K562 (cell line): ENCODE results near the gene CDC6. TPM values are rescaled to one million over a fixed set of nuclear protein-coding genes. Genes with fewer than 3 reads are reported as not detected.

Experiments used
- BRF2 ChIP-seq: IDR thresholded peaks from 3 replicates; pipeline ENCODE4 v1.6.1; 2011; ENCODE audit warnings: borderline replicate concordance, mild to moderate bottlenecking; ENCODE audit not compliant: insufficient read length, insufficient read depth
- COPS2 ChIP-seq: fragments of 450-650 bp; conservative IDR thresholded peaks from 2 replicates; pipeline ENCODE4 v1.6.1; 2016; ENCODE audit warnings: mild to moderate bottlenecking, moderate library complexity
- FOXK2 ChIP-seq, 2 experiments: fragments of 450-650 bp; IDR thresholded peaks in 1 of 2; conservative IDR thresholded peaks in 1 of 2; 2 replicates each; pipeline ENCODE4 v1.6.1; 2016; ENCODE audit warnings: low read depth in 2 of 2, mild to moderate bottlenecking in 1 of 2
- HDAC1 ChIP-seq, 2 experiments: fragments of 450-650 bp; IDR thresholded peaks; 2 replicates each; pipeline ENCODE4 v1.6.1; 2016 to 2017; ENCODE audit warnings: inconsistent platforms in 1 of 2, mild to moderate bottlenecking in 1 of 2, moderate library complexity in 1 of 2
- HMGXB4 ChIP-seq: sonication (generic); formaldehyde crosslinking; IDR thresholded peaks from 2 replicates; pipeline ENCODE4 v1.8.1; 2023; ENCODE audit warnings: mild to moderate bottlenecking, missing genetic modification reagents
- IFI16 ChIP-seq: fragments of 250-450 bp; sonication (Bioruptor Pico); IDR thresholded peaks from 2 replicates; pipeline ENCODE4 v2.1.2; 2022; ENCODE audit warnings: mild to moderate bottlenecking, inconsistent platforms
- IRF1 ChIP-seq: sonication (generic); formaldehyde crosslinking; IDR thresholded peaks from 2 replicates; pipeline ENCODE4 v1.8.0; 2022; ENCODE audit warnings: missing genetic modification reagents, mild to moderate bottlenecking, borderline replicate concordance
- MAX ChIP-seq: sonication (generic); formaldehyde crosslinking; IDR thresholded peaks from 2 replicates; pipeline ENCODE4 v1.9.0; 2022; ENCODE audit warnings: mild to moderate bottlenecking, missing genetic modification reagents
- MBD1 ChIP-seq: fragments of 250-450 bp; sonication (Bioruptor Pico); IDR thresholded peaks from 2 replicates; pipeline ENCODE4 v1.8.0; 2022; ENCODE audit warnings: inconsistent platforms
- MIER1 ChIP-seq: fragments of 450-650 bp; IDR thresholded peaks from 2 replicates; pipeline ENCODE4 v1.6.1; 2016; ENCODE audit warnings: antibody characterized with exemption, mild to moderate bottlenecking, low read depth
- MYNN ChIP-seq, 2 experiments: sonication (generic); formaldehyde crosslinking in 1 of 2; IDR thresholded peaks; 2 replicates each; pipeline versions ENCODE4 v1.5.0 to v1.6.1; 2016 to 2020; ENCODE audit warnings: antibody characterized with exemption in 1 of 2, missing genetic modification reagents in 1 of 2
- NCOA1 ChIP-seq: fragments of 450-650 bp; IDR thresholded peaks from 2 replicates; pipeline ENCODE4 v1.6.1; 2016; ENCODE audit warnings: low read depth
- PHF21A ChIP-seq: fragments of 450-650 bp; IDR thresholded peaks from 2 replicates; pipeline ENCODE4 v1.6.1; 2017; ENCODE audit warnings: low read depth, borderline replicate concordance
- RB1 ChIP-seq: fragments of 450-650 bp; IDR thresholded peaks from 2 replicates; pipeline ENCODE4 v1.6.1; 2017; ENCODE audit warnings: low read depth, mild to moderate bottlenecking
- RBM14 ChIP-seq: fragments of 200-400 bp; formaldehyde crosslinking; IDR thresholded peaks from 2 replicates; pipeline ENCODE4 v1.6.1; 2018; ENCODE audit warnings: low read depth, mild to moderate bottlenecking, low read length, moderate library complexity, borderline replicate concordance; ENCODE audit not compliant: insufficient read depth
- SMAD1 ChIP-seq: fragments of 150-350 bp; IDR thresholded peaks from 2 replicates; pipeline ENCODE4 v1.6.1; 2014; ENCODE audit warnings: low read length, low read depth; ENCODE audit not compliant: partially characterized antibody
- TBP ChIP-seq: optimal IDR thresholded peaks from 2 replicates; pipeline ENCODE3; 2011; ENCODE audit warnings: low read depth, low read length, improper control_type of control experiment
- ZNF133 ChIP-seq: fragments of 250-450 bp; sonication (Bioruptor Pico); IDR thresholded peaks from 2 replicates; pipeline ENCODE4 v1.4.0; 2020; ENCODE audit warnings: mild to moderate bottlenecking
- ZNF175 ChIP-seq: fragments of 200-800 bp; sonication (Bioruptor generic); IDR thresholded peaks from 2 replicates; pipeline ENCODE4 v1.6.1; 2016; ENCODE audit warnings: low read depth, mild to moderate bottlenecking, missing genetic modification characterization, missing compliant biosample characterization
- ZNF324 ChIP-seq: fragments of 250-450 bp; sonication (Bioruptor Pico); IDR thresholded peaks from 2 replicates; pipeline ENCODE4 v1.4.0; 2020; ENCODE audit warnings: mild to moderate bottlenecking
- ZNF511 ChIP-seq: sonication (generic); formaldehyde crosslinking; IDR thresholded peaks from 2 replicates; pipeline ENCODE4 v1.8.0; 2022; ENCODE audit warnings: mild to moderate bottlenecking, missing genetic modification reagents
- polyA plus RNA-seq, 8 experiments: library from polyadenylated mRNA; depleted of rRNA in 4 of 8; stranded (reverse) in 5 of 8; unstranded in 3 of 8; fragments of >200 nt; fragmentation: Nextera tagmentation in 2 of 8; fragmentation: Illumina TruSeq in 1 of 8; extraction: Ambion mirVana in 2 of 8; extraction: Trizol in 1 of 8; gene quantifications; 2 replicates each; pipeline versions ENCODE4 v1.2.1 to v1.2.3, GENCODE V29; 2011 to 2014; ENCODE audit warnings: inconsistent platforms in 1 of 8, missing spikeins in 1 of 8
- total RNA-seq, 7 experiments: library from RNA; depleted of rRNA in 6 of 7; stranded (reverse); fragments of >200 nt in 6 of 7; fragmentation: Illumina TruSeq in 2 of 7; extraction: Trizol in 2 of 7; gene quantifications; 2 replicates each; pipeline versions ENCODE4 v1.2.1 to v1.2.3, GENCODE V29; 2011 to 2021; ENCODE audit warnings: low replicate concordance in 1 of 7

CDC6 gene
- total and polyA plus RNA-seq, 9 of the 15 experiments (the other 6 are each of a cell fraction or from before 2014, with no cell fraction given) = 29.6 to 141 (median 106) TPM

- TF ChIP-seq ZNF511 (CRISPR knock-in tag) (no peak), ZNF324 (CRISPR knock-in tag) (no peak), HDAC1 (IDR thresholded peaks at IDR 0.05) (peak in 1 of 2 experiments; percentile 41; a peak in 2 of 4 replicates), MIER1 (no peak), PHF21A (no peak), ZNF175 (0 out of 2 replicates have a peak, but pooled peaks have one; percentile 61), MYNN (IDR thresholded peaks at IDR 0.05) (no peak), MYNN (CRISPR knock-in tag; IDR thresholded peaks at IDR 0.05) (no peak), IRF1 (no peak), RB1 (peak; percentile 28; the same call in 1 of the 2 replicates), IFI16 (CRISPR knock-in tag) (no peak), ZNF133 (CRISPR knock-in tag) (no peak), BRF2 (no peak), TBP (no peak), SMAD1 (no peak), FOXK2 (conservative IDR thresholded peaks at IDR 0.05 in 1 of 2, IDR thresholded peaks at IDR 0.05 in 1 of 2; ENCODE audit: low read depth in 2 of 2) (no peak), RBM14 (no peak), MAX (CRISPR knock-in tag) (0 out of 2 replicates have a peak, but pooled peaks have one; percentile 16), MBD1 (CRISPR knock-in tag) (no peak), COPS2 (no peak), NCOA1 (no peak), HMGXB4 (no peak)
Observed at GRCh38 chr17:40322358-40323315, 35.0 kb downstream of the CDC6 start (continued).
